Thyroid gland (tissue), 4 donors: ENCODE results near the gene QSOX2. TPM values are rescaled to one million over a fixed set of nuclear protein-coding genes. Genes with fewer than 3 reads are reported as not detected.

Source experiments
- DNase-seq, 2 donors: peaks; one replicate each; pipeline ENCODE4 v3.0.0-alpha.2; 2019
- H3K27ac ChIP-seq, 3 donors: fragments of 200-600 bp; sonication (generic); 1 replicate in 2 of 3; 2 replicates in 1 of 3; pipeline ENCODE4 v1.5.1; 2016 to 2019; ENCODE audit warnings: mild to moderate bottlenecking in 1 of 3, moderate library complexity in 1 of 3
- H3K27me3 ChIP-seq: fragments of 200-600 bp; sonication (generic); one replicate; pipeline ENCODE4 v1.5.1; 2019
- H3K36me3 ChIP-seq, 2 donors: fragments of 200-600 bp; sonication (generic); one replicate each; pipeline ENCODE4 v1.5.1; 2016 to 2019
- H3K4me1 ChIP-seq, 2 donors: fragments of 200-600 bp; sonication (generic); one replicate each; pipeline ENCODE4 v1.5.1; 2017 to 2019
- H3K4me3 ChIP-seq, 3 donors: fragments of 200-600 bp; sonication (generic); replicated peaks in 1 of 3; 1 replicate in 2 of 3; 2 replicates in 1 of 3; pipeline ENCODE4 v1.5.1; 2016; ENCODE audit warnings: mild to moderate bottlenecking in 1 of 3
- H3K9me3 ChIP-seq: fragments of 200-600 bp; sonication (generic); one replicate; pipeline ENCODE4 v1.5.1; 2017
- CTCF ChIP-seq, 6 experiments: fragments of 200-600 bp in 3 of 6; fragments of 450-650 bp in 3 of 6; sonication (generic) in 3 of 6; IDR thresholded peaks; one replicate each; pipeline ENCODE4 v1.5.1; 2016 to 2019; ENCODE audit warnings: antibody characterized with exemption in 6 of 6, mild to moderate bottlenecking in 2 of 6, inconsistent platforms in 1 of 6, moderate library complexity in 1 of 6
- POLR2A ChIP-seq, 2 donors: fragments of 450-650 bp; IDR thresholded peaks; one replicate each; pipeline ENCODE4 v1.6.1; 2017; ENCODE audit warnings: antibody characterized with exemption in 2 of 2, mild to moderate bottlenecking in 2 of 2, moderate library complexity in 1 of 2
- WGBS, 2 donors: methylation state at CpG; one replicate each; pipeline ENCODE4 v1.1.5; 2017; 5-methylcytosine and 5-hydroxymethylcytosine counted together
- intact Hi-C: fragments of 100-400 bp; cut with DNase I; formaldehyde crosslinking; loops from one replicate; pipeline ENCODE4 v1.15.1; 2023
- total RNA-seq, 4 donors: library from RNA; depleted of rRNA; stranded (reverse); fragments of >200 nt; gene quantifications; one replicate each; pipeline ENCODE4 v1.2.3, GENCODE V29; 2016

Gene QSOX2
- total RNA-seq, 4 donors from 2014 or later: 8.9 to 19.1 (median 11.2) TPM

DNA sequence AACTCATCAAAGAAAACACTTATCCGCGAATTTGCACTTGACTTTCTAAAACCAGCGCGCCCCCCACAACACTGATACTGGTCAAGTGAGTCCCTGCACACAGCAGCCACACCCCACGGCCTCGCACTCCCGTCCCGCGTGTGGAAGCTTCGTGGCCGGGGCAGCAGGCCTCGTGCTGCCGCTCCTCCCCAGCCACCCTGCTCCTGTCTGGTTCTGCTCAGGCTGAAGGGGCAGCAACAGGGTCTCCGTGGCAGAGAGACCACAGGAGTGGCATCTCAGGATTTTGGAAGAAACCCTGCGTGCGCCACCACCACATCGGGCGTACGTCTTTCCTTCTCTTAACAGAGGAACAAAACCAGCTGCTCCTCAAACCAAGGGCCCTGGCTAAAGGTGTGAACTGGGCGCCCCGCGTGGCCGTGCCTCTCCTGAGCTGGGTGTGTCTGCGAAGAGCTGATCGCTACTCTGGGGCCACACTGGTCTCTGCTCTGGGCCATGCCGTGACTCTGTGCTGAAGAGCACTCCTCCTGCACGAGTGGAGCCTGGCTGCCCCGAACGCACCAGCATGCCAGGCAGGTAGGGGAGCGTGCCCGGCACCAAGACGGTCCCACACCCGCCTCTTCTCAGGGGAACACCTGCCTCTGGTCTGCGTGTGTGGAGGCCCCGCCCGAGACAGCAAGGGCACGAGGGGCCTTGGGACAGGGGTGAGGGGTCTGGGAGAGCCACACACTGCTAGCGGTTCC lies 23.3 kb downstream of the QSOX2 start:
- no peaks in the 10 kb centered on the region for H3K9me3 ChIP-seq
- TF ChIP-seq CTCF (IDR thresholded peaks at IDR 0.05) (no peak), POLR2A (IDR thresholded peaks at IDR 0.05) (no peak)
- no peaks in the 10 kb centered on the region for H3K4me1 ChIP-seq
- H3K27ac ChIP-seq: no peak overlapping the region
- H3K4me3 ChIP-seq: no peak overlapping the region
- H3K36me3 ChIP-seq: peaks cover 5 to 18% of the 10 kb centered on the region in 2 donors
- WGBS, 2 donors: 93 to 94% methylated on average over 25 to 28 of the region's 38 CpGs
- intact Hi-C loops: no loop called here
- H3K27me3 ChIP-seq: no peaks in the 10 kb centered on the region
- DNase-seq: no peak

- 81 to 86% methylated on average over 15 of the region's 15 CpGs for WGBS, 2 donors
Measured at GRCh38 chr9:136220017-136220729, 25.4 kb downstream of the QSOX2 start.

GRCh38 chr9:136219276-136219675 lies 26.3 kb downstream of the QSOX2 start:
- no peaks in the 10 kb centered on the region for H3K27me3 ChIP-seq
- H3K4me3 ChIP-seq: no peak overlapping the region
- no peaks in the 10 kb centered on the region for H3K9me3 ChIP-seq
- intact Hi-C loops: no loop called here
- TF ChIP-seq CTCF (IDR thresholded peaks at IDR 0.05) (no peak), POLR2A (IDR thresholded peaks at IDR 0.05) (no peak)
- H3K36me3 ChIP-seq: peaks cover 13 to 28% of the 10 kb centered on the region in 2 donors
- WGBS, 2 donors: 93 to 94% methylated on average over 11 to 13 of the region's 13 CpGs
- no peak for DNase-seq
- no peak overlapping the region for H3K27ac ChIP-seq
- H3K4me1 ChIP-seq: no peaks in the 10 kb centered on the region

More at GRCh38 chr9:136220017-136220729, 25.4 kb downstream of the QSOX2 start:
- H3K9me3 ChIP-seq: no peaks in the 10 kb centered on the region
- intact Hi-C loops: no loop called here
- no peak for TF ChIP-seq POLR2A (IDR thresholded peaks at IDR 0.05)
- no peak for TF ChIP-seq CTCF (IDR thresholded peaks at IDR 0.05)
- H3K27ac ChIP-seq: no peak overlapping the region
- H3K4me1 ChIP-seq: no peaks in the 10 kb centered on the region
- H3K36me3 ChIP-seq: peaks cover 5 to 23% of the 10 kb centered on the region in 2 donors
- H3K4me3 ChIP-seq: no peak overlapping the region
- DNase-seq: no peak
- H3K27me3 ChIP-seq: no peaks in the 10 kb centered on the region

DNA sequence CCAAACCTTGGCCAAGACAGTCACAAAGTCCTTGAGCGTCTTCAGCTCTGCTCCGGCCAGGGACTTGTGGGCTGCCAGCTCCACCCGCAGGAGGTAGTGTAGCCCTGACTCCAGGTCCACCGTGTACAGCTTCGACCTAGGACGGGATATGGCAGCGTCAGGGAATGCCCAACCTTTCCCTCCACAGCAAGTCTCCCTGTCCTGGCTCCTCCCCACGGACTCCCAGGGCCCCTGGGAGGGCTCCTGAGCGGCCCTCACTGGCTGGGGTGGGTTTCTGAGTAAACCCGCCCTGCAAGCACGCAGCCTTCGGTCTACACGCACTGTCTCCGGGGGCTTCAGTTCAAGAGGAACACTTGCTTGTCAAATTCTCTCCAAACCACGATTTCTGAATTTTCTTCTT lies 26.9 kb downstream of the QSOX2 start:
- TF ChIP-seq CTCF (IDR thresholded peaks at IDR 0.05) (no peak), POLR2A (IDR thresholded peaks at IDR 0.05) (no peak)
- Histone ChIP-seq H3K4me3 (no peak overlapping the region), H3K36me3 (peaks cover 19 to 34% of the 10 kb centered on the region in 2 donors), H3K4me1 (no peaks in the 10 kb centered on the region), H3K9me3 (no peaks in the 10 kb centered on the region), H3K27ac (no peak overlapping the region), H3K27me3 (no peaks in the 10 kb centered on the region)
- DNase-seq: no peak
- intact Hi-C loops: no loop called here
- WGBS, 2 donors: 86 to 89% methylated on average over 8 to 14 of the region's 15 CpGs

DNA sequence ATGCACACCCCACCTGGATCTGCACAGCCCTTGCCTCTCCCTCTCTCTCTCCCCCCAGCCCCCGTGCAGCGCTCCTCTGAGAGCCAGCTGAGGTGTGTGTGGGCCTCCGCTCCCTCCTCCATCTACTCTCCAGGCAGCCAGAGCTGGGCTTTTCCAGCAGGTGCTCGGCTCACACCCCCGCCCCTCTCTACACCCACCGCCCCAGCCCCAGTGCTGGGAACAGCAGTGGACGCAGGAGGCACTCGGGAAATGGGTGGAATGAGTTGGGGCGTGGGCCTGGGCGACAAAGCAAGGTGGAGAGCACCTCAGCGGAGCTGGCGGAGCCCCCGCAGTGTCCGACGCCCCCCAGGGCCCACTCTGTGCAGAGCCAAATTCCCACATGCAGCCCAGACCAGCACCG lies 27.3 kb downstream of the QSOX2 start:
- Histone ChIP-seq H3K36me3 (peaks cover 23 to 37% of the 10 kb centered on the region in 2 donors), H3K27me3 (no peaks in the 10 kb centered on the region), H3K4me3 (no peak overlapping the region), H3K27ac (no peak overlapping the region), H3K9me3 (no peaks in the 10 kb centered on the region), H3K4me1 (no peaks in the 10 kb centered on the region)
- no peak for DNase-seq
- intact Hi-C loops: no loop called here
- no peak for TF ChIP-seq CTCF (IDR thresholded peaks at IDR 0.05)
- no peak for TF ChIP-seq POLR2A (IDR thresholded peaks at IDR 0.05)
- WGBS, 2 donors: 88 to 93% methylated on average over 15 to 16 of the region's 16 CpGs
